HepG2 (cell line): ENCODE data around the gene SETD7. TPM values are rescaled to one million over a fixed set of nuclear protein-coding genes. Genes with fewer than 3 reads are reported as not detected.

Experiments
- ATAC-seq: fragments of 200-7000 bp; cut with Tn5 transposase; 3 replicates; pipeline ENCODE4 v1.9.1; 2020; ENCODE audit warnings: mild to moderate bottlenecking, moderate library complexity
- BruUV-seq: library from RNA; stranded (reverse); fragments of 400-500 nt; replicated peaks from 2 replicates; lab custom pipeline; 2021; lab: Mats Ljungman, UMichigan
- CTCF ChIA-PET: fragments of 300-600 bp; formaldehyde crosslinking; extraction: SDS; loops from one replicate; lab custom pipeline; 2021; ENCODE audit warnings: low total read pairs, inconsistent platforms, low intra/inter-chr PET ratio; lab: Yijun Ruan, JAX
- POLR2A ChIA-PET: fragments of 350-600 bp; sonication (Branson Sonifier 250); formaldehyde crosslinking; loops from one replicate; lab custom pipeline; 2020; ENCODE audit warnings: antibody characterized with exemption, inconsistent platforms; lab: Yijun Ruan, JAX
- DNase-seq: peaks from one replicate; pipeline ENCODE4 v3.0.0-alpha.2; 2015; ENCODE audit warnings: low spot score
- FAIRE-seq: peaks from 3 replicates; lab custom pipeline; 2011; peaks lifted over from hg19 to GRCh38; lab: Jason Lieb, UNC
- H2AFZ ChIP-seq: one replicate; pipeline ENCODE4 v1.6.1; 2011; ENCODE audit warnings: low read length, inconsistent platforms
- H3K27ac ChIP-seq: fragments of 300-600 bp; 3 replicates; pipeline ENCODE4 v1.8.0; 2011; ENCODE audit warnings: mixed run types, mild to moderate bottlenecking, mixed read lengths, low read length, inconsistent platforms; ENCODE audit not compliant: insufficient read depth; ENCODE audit errors: extremely low read length
- H3K27me3 ChIP-seq, 2 experiments: fragments of 200-600 bp in 1 of 2; 2 replicates in 1 of 2; 3 replicates in 1 of 2; pipeline versions ENCODE4 v1.6.0 to v1.8.0; 2011; ENCODE audit warnings: low read length in 2 of 2, mild to moderate bottlenecking in 2 of 2, moderate library complexity in 2 of 2, inconsistent platforms in 1 of 2; ENCODE audit not compliant: insufficient read depth in 2 of 2, control insufficient read depth in 1 of 2
- H3K36me3 ChIP-seq, 2 experiments: fragments of 200-600 bp in 1 of 2; replicated peaks in 1 of 2; 2 replicates in 1 of 2; 3 replicates in 1 of 2; pipeline versions ENCODE4 v1.5.1 to v1.8.0; 2011; ENCODE audit warnings: low read length in 2 of 2, inconsistent platforms in 1 of 2; ENCODE audit not compliant: insufficient read depth in 2 of 2, control insufficient read depth in 1 of 2
- H3K4me1 ChIP-seq: 2 replicates; pipeline ENCODE4 v1.5.1; 2012; ENCODE audit warnings: low read length, inconsistent platforms; ENCODE audit not compliant: insufficient read depth
- H3K4me2 ChIP-seq: 2 replicates; pipeline ENCODE4 v1.6.0; 2011; ENCODE audit warnings: low read depth, low read length, inconsistent platforms
- H3K4me3 ChIP-seq, 3 experiments: fragments of 200-600 bp in 1 of 3; sonication (generic), shearing (Covaris generic) in 1 of 3; replicated peaks in 1 of 3; 2 replicates each; pipeline ENCODE4 v1.5.1; 2011 to 2016; ENCODE audit warnings: low read length in 3 of 3, inconsistent platforms in 2 of 3, low read depth in 2 of 3, mild to moderate bottlenecking in 2 of 3, control low read depth in 1 of 3, mixed read lengths in 1 of 3; ENCODE audit not compliant: insufficient read depth in 1 of 3
- H3K79me2 ChIP-seq: one replicate; pipeline ENCODE4 v1.6.1; 2011; ENCODE audit warnings: low read length, inconsistent platforms; ENCODE audit not compliant: insufficient read depth
- H3K9ac ChIP-seq: 2 replicates; pipeline ENCODE4 v1.6.0; 2011; ENCODE audit warnings: mild to moderate bottlenecking, low read depth, low read length, inconsistent platforms; ENCODE audit not compliant: insufficient read depth
- H3K9me3 ChIP-seq: 2 replicates; pipeline ENCODE4 v1.5.1; 2012; ENCODE audit warnings: mild to moderate bottlenecking, low read length
- H4K20me1 ChIP-seq: 2 replicates; pipeline ENCODE4 v1.6.0; 2011; ENCODE audit warnings: inconsistent platforms, mild to moderate bottlenecking, low read length, moderate library complexity; ENCODE audit not compliant: insufficient read depth
- CBFB ChIP-seq: sonication (generic); formaldehyde crosslinking; IDR thresholded peaks from 2 replicates; pipeline ENCODE4 v1.4.0; 2020; ENCODE audit warnings: missing genetic modification reagents
- CREM ChIP-seq, 2 experiments: sonication (generic) in 1 of 2; formaldehyde crosslinking in 1 of 2; IDR thresholded peaks; 2 replicates each; pipeline versions ENCODE4 v1.4.0 to v1.6.1; 2016 to 2020; ENCODE audit warnings: antibody characterized with exemption in 1 of 2, mild to moderate bottlenecking in 1 of 2, missing genetic modification reagents in 1 of 2
- HDAC6 ChIP-seq: fragments of 200-600 bp; sonication (generic); IDR thresholded peaks from 2 replicates; pipeline ENCODE4 v1.7.0; 2017; ENCODE audit warnings: mild to moderate bottlenecking, antibody characterized with exemption, low read length, low read depth
- MAFG ChIP-seq: sonication (generic); formaldehyde crosslinking; IDR thresholded peaks from 2 replicates; pipeline ENCODE4 v1.5.1; 2020; ENCODE audit warnings: mild to moderate bottlenecking, missing genetic modification reagents
- MLLT10 ChIP-seq: sonication (generic); formaldehyde crosslinking; IDR thresholded peaks from 2 replicates; pipeline ENCODE4 v1.4.0; 2020; ENCODE audit warnings: missing genetic modification reagents
- RFXAP ChIP-seq: sonication (generic); formaldehyde crosslinking; IDR thresholded peaks from 2 replicates; pipeline ENCODE4 v1.4.0; 2020; ENCODE audit warnings: missing genetic modification reagents, borderline replicate concordance
- SALL1 ChIP-seq: sonication (generic); formaldehyde crosslinking; IDR thresholded peaks from 2 replicates; pipeline ENCODE4 v1.8.0; 2022; ENCODE audit warnings: mild to moderate bottlenecking, missing genetic modification reagents
- TBP ChIP-seq: sonication (generic); formaldehyde crosslinking; IDR thresholded peaks from 2 replicates; pipeline ENCODE4 v1.5.0; 2020; ENCODE audit warnings: missing genetic modification reagents
- ZFP82 ChIP-seq: sonication (generic); formaldehyde crosslinking; IDR thresholded peaks from 2 replicates; pipeline ENCODE4 v1.5.1; 2020; ENCODE audit warnings: mild to moderate bottlenecking, missing genetic modification reagents, borderline replicate concordance
- ZMYM3 ChIP-seq: sonication (generic); formaldehyde crosslinking; IDR thresholded peaks from 2 replicates; pipeline ENCODE4 v1.5.1; 2020; ENCODE audit warnings: mild to moderate bottlenecking, missing genetic modification reagents
- ZNF292 ChIP-seq: sonication (generic); formaldehyde crosslinking; IDR thresholded peaks from 2 replicates; pipeline ENCODE4 v1.8.1; 2022; ENCODE audit warnings: mild to moderate bottlenecking, low read depth, missing genetic modification reagents, borderline replicate concordance
- ZNF615 ChIP-seq: sonication (generic); formaldehyde crosslinking; IDR thresholded peaks from 2 replicates; pipeline ENCODE4 v1.5.0; 2020; ENCODE audit warnings: mild to moderate bottlenecking, missing genetic modification reagents, borderline replicate concordance
- WGBS: methylation state at CpG from one replicate; pipeline ENCODE4 v1.1.6; 2017; ENCODE audit warnings: low lambda C conversion rate; 5-methylcytosine and 5-hydroxymethylcytosine counted together
- in situ Hi-C: cut with HindIII; loops from 2 replicates; pipeline ENCODE4 v1.10.0; 2017; ENCODE audit warnings: low pct_unique_long_range_greater_than_20kb; ENCODE audit not compliant: extremely low pct_ligation_motif_present
- intact Hi-C: fragments of 100-400 bp; cut with micrococcal nuclease; formaldehyde crosslinking; loops from one replicate; pipeline ENCODE4 v1.10.0; 2022; ENCODE audit not compliant: unreplicated experiment
- polyA plus RNA-seq, 8 experiments: library from polyadenylated mRNA; depleted of rRNA in 3 of 8; stranded (reverse) in 7 of 8; unstranded in 1 of 8; fragments of >200 nt; fragmentation: Illumina TruSeq in 4 of 8; extraction: Trizol in 4 of 8; gene quantifications; 2 replicates each; pipeline versions ENCODE4 v1.2.1 to v1.2.3, GENCODE V29; 2011 to 2016; ENCODE audit warnings: low read depth in 4 of 8, missing spikeins in 1 of 8, mixed read lengths in 1 of 8; ENCODE audit not compliant: insufficient read depth in 1 of 8
- total RNA-seq, 5 experiments: library from RNA; depleted of rRNA; stranded (reverse); fragments of >200 nt; fragmentation: Illumina TruSeq; extraction: Trizol; gene quantifications; 2 replicates each; pipeline ENCODE4 v1.2.3, GENCODE V29; 2016; ENCODE audit warnings: low read depth in 1 of 5

Gene SETD7
- total and polyA plus RNA-seq, 2 of the 13 experiments (the other 11 are each of a cell fraction or from before 2014, with no cell fraction given) = 0.08 to 0.22 TPM

- Histone ChIP-seq H3K79me2 (no peaks in the 10 kb centered on the region), H3K27ac (no peak overlapping the region), H3K4me1 (peaks cover 16% of the 10 kb centered on the region), H2AFZ (no peak overlapping the region)
- intact Hi-C loops = no loop called here
- WGBS = 53% methylated on average over 2 of the region's 3 CpGs
- CTCF ChIA-PET = no interaction called here
- TF ChIP-seq ZNF292 (CRISPR knock-in tag) (no peak), CREM (IDR thresholded peaks at IDR 0.05) (no peak), CREM (CRISPR knock-in tag; IDR thresholded peaks at IDR 0.05) (no peak), ZFP82 (CRISPR knock-in tag) (no peak), MAFG (CRISPR knock-in tag) (no peak), MLLT10 (CRISPR knock-in tag) (no peak), ZMYM3 (no peak), HDAC6 (no peak), SALL1 (CRISPR knock-in tag) (no peak), RFXAP (CRISPR knock-in tag) (no peak), TBP (CRISPR knock-in tag) (no peak), CBFB (CRISPR knock-in tag) (no peak), ZNF615 (CRISPR knock-in tag) (no peak)
- TF ChIP-seq, all 625 proteins: peak for 0
- no peak overlapping the region for H3K4me3 ChIP-seq
- H3K36me3 ChIP-seq = no peaks in the 10 kb centered on the region
- in situ Hi-C loops = no loop called here
- DNase-seq (no peak), ATAC-seq (no peak), FAIRE-seq (no peak)
- no peak overlapping the region for H3K4me2 ChIP-seq
- H3K9ac ChIP-seq = no peak overlapping the region
- BruUV-seq = no TSS peak
- peaks cover 3 to 34% of the 10 kb centered on the region in 2 experiments; a peak in 4 of 5 replicates for H3K27me3 ChIP-seq
- POLR2A ChIA-PET = no interaction called here
- no peaks in the 10 kb centered on the region for H3K9me3 ChIP-seq
- no peaks in the 10 kb centered on the region; the same call in 1 of the 2 replicates for H4K20me1 ChIP-seq
Measured at GRCh38 chr4:139562067-139562684, 6.2 kb upstream of the SETD7 start.
